Neuron (in vitro differentiated cells): ENCODE data around the gene TMPO.
"Not testable (repeated sequence)": the region's sequence is repeated elsewhere in the genome, so short reads cannot be mapped to it uniquely, and the experiment has no call there.

ENCODE experiments used
- H2AFZ ChIP-seq: one replicate; pipeline ENCODE4 v1.6.1; 2013; ENCODE audit warnings: low read depth, mild to moderate bottlenecking, inconsistent platforms, low read length, moderate library complexity
- H3K27me3 ChIP-seq: one replicate; pipeline ENCODE4 v1.6.1; 2013; ENCODE audit warnings: low read length; ENCODE audit not compliant: insufficient read depth
- H3K36me3 ChIP-seq: one replicate; pipeline ENCODE4 v1.6.1; 2013; ENCODE audit warnings: low read length; ENCODE audit not compliant: insufficient read depth
- H3K4me1 ChIP-seq: one replicate; pipeline ENCODE4 v1.6.1; 2013; ENCODE audit warnings: low read length; ENCODE audit not compliant: insufficient read depth
- H3K4me3 ChIP-seq: 2 replicates; pipeline ENCODE4 v1.5.1; 2013; ENCODE audit warnings: mild to moderate bottlenecking, low read length, moderate library complexity
- H3K9me3 ChIP-seq: one replicate; pipeline ENCODE4 v1.6.1; 2013; ENCODE audit warnings: low read length

Gene TMPO

DNA sequence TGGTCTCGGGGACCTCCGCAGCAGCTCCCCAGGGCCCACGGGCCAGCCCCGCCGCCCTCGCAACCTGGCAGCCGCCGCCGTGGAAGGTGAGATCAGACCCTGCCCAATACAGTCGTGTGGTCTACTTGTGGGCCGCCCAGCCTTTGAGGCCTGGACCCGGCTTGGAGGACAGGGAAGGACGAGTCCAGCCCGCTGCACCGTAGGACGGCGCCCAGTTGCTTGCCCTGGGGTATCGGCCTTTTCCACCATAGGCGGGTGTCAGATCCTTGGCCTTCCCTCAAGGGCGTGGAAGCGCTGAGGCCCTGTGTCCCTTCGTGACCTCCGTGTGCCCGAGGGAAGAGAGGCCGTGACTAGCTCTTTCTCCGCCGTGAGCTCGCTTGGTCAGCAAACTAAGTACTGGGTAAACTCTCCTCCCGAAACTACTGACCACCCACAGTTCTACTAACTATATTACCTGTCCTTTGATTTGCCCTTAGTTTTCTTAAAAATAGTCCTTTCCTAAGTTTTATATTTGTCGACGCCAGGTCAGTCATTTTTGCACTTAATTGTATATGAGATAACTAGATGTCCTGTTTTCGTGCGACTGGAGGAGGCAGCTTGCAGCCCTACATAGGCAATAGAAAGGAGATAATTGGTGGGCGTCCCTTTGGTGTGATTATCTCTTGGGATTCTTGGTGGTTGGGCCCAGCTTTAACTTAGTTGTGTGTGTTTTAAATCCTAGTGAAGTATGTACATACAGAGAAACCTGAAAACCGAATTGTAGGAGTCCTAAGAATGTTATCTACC is 78.9 kb downstream of the TMPO start:
- H2AFZ ChIP-seq, result no peak overlapping the region
- H3K27me3 ChIP-seq, result no peaks in the 10 kb centered on the region
- peaks cover 17% of the 10 kb centered on the region for H3K4me1 ChIP-seq
- peak overlapping the region; percentile 76 for H3K4me3 ChIP-seq
- H3K9me3 ChIP-seq, result no peaks in the 10 kb centered on the region
- H3K36me3 ChIP-seq, result peaks cover 33% of the 10 kb centered on the region

DNA sequence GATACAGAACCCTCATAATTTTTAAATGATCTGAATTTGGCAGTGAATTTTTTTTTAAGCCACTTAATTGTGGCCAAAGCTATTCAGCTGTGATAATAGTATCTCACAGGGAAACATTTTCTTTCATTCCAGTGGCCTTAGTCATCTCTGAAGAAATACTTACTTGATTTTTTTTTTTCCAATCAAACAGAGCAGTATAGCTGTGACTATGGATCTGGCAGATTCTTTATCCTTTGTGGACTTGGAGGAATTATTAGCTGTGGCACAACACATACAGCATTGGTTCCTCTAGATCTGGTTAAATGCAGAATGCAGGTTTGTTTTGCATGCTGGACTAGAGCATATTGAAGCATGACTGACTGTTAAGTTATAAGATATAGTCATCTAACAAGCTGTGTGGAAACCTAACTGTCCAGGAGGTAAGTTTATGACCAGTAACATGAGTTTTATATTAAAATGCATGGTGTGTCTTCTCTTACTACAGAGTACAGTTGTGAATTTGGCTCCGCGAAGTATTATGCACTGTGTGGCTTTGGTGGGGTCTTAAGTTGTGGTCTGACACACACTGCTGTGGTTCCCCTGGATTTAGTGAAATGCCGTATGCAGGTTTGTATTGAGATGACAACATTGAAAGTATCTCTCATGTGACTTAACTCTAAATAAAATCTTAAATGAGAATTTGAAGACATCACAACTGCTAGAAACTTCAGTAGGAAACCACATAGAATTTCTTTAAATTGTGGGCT is 80.0 kb downstream of the TMPO start:
- H3K4me3 ChIP-seq, result peak overlapping the region; percentile 76
- no peak overlapping the region for H2AFZ ChIP-seq
- peaks cover 44% of the 10 kb centered on the region for H3K36me3 ChIP-seq
- H3K27me3 ChIP-seq, result no peaks in the 10 kb centered on the region
- H3K9me3 ChIP-seq, result no peaks in the 10 kb centered on the region
- peaks cover 17% of the 10 kb centered on the region for H3K4me1 ChIP-seq

- H2AFZ ChIP-seq, H3K9me3 ChIP-seq, H3K4me3 ChIP-seq, H3K27me3 ChIP-seq: not testable (repeated sequence)
- peaks cover 63% of the 10 kb centered on the region for H3K36me3 ChIP-seq
- peaks cover 17% of the 10 kb centered on the region for H3K4me1 ChIP-seq
Measured at GRCh38 chr12:98597313-98597712, 81.9 kb downstream of the TMPO start.
